Measurements from ENCODE around the gene BNC2.

BNC2 gene

GRCh38 chr9:16364347-16364746 lies 506.1 kb downstream of the BNC2 start:
- DNase-seq (ENCODE audit: low read depth): no peak

GRCh38 chr9:16363916-16364315 lies 506.6 kb downstream of the BNC2 start:
- no peak for DNase-seq (ENCODE audit: low read depth)

- no peak for DNase-seq (ENCODE audit: low read depth)
Observed at GRCh38 chr9:16363073-16363781, 507.2 kb downstream of the BNC2 start.

- DNase-seq (ENCODE audit: low read depth): no peak
Observed at GRCh38 chr9:16361939-16362338, 508.5 kb downstream of the BNC2 start.

- no peak for DNase-seq (ENCODE audit: low read depth)
Observed at GRCh38 chr9:16361118-16361517, 509.4 kb downstream of the BNC2 start.

- no peak for DNase-seq (ENCODE audit: low read depth)
Observed at GRCh38 chr9:16360247-16360646, 510.2 kb downstream of the BNC2 start.
